HG03060 (cell line): ENCODE results near the gene HK3.
"Not testable (repeated sequence)": the region's sequence is repeated elsewhere in the genome, so short reads cannot be mapped to it uniquely, and the experiment has no call there.

Experiments used
- ATAC-seq: cut with Tn5 transposase; IDR thresholded peaks from one replicate; pipeline ENCODE4 v1.9.1; 2021; ENCODE audit warnings: low read depth, moderate number of reproducible peaks; ENCODE audit not compliant: unreplicated experiment

HK3 gene

DNA sequence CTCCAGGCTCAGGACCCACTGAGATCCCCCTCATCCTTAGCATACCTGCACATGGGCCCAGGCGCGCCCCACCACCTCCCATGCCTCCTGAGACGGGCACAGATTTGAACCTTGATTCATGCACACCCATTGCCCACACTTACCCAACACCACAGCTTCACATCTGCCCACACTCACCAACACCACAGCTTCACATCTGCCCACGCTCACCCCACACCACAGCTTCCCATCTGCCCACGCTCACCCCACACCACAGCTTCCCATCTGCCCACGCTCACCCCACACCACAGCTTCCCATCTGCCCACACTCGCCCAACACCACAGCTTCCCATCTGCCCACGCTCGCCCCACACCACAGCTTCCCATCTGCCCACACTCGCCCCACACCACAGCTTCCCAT lies 28.5 kb downstream of the HK3 start:
- not testable (repeated sequence) for ATAC-seq

DNA sequence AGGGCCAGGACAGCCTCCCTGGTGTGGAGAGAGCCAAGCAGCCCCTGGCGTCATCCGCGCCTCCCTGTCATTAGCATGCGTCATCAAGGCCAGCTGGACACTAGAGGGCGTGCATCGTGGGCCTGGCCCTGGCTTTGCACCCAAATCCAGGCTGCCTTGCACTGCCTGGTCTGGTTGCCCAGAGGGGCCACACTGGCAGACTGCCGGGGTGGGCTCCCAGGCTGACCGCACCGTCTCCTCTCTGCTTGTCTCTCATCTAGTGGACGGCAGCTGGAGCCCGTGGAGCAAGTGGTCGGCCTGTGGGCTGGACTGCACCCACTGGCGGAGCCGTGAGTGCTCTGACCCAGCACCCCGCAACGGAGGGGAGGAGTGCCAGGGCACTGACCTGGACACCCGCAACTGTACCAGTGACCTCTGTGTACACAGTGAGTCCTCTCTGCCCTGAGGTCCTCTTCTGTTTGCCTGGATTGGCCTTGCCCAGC lies 29.0 kb downstream of the HK3 start:
- ATAC-seq = no peak

DNA sequence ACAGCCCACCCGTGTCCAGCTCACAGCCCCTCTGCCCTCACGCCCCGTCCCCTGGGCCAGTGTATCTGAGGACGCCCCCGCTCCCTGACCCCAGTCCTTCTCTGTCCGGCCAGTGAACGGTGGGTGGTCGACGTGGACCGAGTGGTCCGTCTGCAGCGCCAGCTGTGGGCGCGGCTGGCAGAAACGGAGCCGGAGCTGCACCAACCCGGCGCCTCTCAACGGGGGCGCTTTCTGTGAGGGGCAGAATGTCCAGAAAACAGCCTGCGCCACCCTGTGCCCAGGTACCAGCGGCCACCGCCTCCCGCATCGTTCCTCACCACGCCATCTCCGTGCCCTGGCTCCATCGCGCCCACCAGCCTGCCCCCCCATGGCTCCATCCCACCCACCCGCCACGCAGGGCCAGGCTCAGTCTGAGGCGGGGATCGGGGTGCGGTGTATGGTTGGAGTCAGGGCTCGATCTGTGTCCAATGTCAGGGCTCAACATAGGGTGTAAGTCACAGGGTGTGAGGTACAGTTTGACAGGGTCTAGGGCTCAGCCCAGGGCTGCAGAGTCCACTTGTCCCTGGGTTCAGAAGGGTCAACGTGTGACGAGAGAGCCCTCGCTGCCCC lies 29.5 kb downstream of the HK3 start:
- ATAC-seq = no peak

DNA sequence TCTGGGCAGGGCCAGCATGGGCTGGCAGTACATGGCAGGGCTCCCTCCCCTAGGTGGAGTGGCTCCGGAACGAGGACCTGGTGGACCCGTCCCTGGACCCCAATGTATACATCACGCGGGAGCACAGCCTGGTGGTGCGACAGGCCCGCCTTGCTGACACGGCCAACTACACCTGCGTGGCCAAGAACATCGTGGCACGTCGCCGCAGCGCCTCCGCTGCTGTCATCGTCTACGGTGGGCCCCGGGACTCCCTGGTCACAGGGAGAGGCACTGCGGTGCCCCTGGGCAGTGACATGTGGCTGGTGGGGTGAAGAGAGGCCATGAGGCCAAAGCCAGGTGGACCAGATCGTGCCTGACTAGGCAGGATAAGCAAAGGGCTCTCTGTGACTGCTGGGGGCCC lies 30.4 kb downstream of the HK3 start:
- ATAC-seq = no peak

DNA sequence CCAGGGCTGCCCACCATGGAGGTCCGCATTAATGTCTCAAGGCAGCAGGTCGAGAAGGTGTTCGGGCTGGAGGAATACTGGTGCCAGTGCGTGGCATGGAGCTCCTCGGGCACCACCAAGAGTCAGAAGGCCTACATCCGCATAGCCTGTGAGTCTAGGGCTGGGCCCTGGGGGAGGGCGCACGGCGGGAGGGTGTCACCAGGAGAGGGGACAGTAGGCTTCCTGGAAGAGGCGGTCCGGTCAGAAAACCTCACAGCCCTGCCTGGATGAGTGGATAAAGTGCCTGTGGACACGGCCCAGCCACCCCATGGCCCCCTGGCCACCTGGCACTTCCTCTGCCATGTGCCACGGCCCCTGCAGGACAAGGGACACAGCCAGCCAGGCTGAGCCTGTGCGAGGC lies 31.0 kb downstream of the HK3 start:
- ATAC-seq = no peak

DNA sequence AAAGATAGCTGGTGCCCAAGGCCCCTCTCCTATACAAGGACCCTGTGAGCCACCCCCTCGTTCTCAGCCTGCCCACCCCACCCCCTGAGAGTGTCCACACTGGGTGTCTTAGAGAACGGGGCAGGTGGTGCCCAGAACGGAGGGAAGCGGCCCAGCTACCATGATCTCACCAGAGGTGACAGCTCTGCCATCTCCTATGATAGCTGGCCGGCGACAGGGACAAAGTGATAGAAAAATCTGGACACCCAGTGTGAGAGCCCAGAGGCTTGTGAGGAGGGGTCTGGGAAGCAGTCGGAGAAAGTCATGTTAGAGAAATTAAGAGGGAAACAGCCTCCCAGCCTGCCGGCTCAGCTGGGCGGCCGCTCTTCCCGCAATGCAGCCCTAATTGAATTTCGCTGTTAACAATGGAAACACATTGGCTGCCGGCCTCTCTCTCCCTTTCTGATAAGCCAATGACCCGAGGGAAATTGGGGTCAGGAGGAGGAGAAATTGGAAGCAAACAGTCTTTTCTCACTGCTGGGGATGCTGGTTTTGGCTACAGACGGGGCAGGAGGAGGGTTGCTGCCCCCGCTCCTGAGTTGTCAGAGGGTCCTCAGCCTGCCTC lies 32.3 kb downstream of the HK3 start:
- no peak for ATAC-seq

DNA sequence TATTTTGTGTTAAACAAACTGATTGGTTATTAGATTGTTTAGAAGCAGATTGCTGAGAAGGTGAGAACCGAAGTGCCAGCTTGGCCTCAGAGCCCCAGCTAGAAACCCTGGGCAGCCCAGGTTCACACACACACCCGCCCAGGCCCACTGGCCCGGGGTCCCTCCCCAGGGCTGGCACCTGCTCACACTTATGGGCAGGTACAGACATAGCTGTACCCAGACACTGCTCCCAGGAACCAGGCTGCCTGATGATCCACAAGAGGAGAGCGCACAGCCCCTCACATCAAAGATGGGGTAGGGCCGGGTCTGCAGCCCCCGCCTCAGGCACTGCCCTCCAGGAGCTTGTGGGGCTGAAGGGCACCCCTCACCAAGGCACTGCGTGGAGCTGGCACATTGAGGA lies 33.2 kb downstream of the HK3 start:
- no peak for ATAC-seq

DNA sequence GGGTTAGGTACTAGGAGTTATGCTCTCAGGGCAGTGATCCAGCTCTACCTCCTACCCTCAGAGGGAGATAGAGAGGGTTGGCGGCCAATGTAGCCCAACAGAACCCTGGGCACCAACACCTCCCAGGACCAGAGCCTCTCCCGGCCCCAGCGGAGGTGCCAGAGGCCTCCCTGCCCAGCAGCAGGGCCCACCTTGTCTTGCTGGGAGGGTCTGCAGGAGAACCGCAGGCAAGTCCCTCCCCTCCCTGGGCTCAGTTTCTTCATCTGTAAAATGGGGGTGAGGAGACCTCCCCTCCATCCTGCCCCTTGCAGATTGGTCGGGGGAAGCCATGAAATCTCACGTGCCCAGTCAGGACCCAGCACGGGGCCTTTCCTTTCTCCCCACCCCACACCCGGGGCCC lies 34.4 kb downstream of the HK3 start:
- ATAC-seq = no peak

DNA sequence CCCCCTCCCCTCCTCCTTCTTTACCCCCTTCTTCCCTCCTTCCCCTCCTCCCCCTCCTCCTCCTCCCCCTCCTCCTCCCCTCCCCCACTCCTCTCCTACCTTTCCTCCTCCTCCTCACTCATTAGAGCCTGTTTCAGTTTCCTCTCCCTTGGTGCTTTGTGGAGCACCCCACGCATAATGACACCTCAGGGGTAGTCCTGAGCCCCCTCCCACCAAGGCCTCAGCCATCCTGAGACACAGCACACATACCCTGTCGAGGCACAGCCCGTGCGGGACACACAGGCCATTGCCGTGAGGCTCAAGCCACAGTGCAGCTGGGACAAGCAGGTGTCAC lies 35.4 kb downstream of the HK3 start:
- no peak for ATAC-seq

DNA sequence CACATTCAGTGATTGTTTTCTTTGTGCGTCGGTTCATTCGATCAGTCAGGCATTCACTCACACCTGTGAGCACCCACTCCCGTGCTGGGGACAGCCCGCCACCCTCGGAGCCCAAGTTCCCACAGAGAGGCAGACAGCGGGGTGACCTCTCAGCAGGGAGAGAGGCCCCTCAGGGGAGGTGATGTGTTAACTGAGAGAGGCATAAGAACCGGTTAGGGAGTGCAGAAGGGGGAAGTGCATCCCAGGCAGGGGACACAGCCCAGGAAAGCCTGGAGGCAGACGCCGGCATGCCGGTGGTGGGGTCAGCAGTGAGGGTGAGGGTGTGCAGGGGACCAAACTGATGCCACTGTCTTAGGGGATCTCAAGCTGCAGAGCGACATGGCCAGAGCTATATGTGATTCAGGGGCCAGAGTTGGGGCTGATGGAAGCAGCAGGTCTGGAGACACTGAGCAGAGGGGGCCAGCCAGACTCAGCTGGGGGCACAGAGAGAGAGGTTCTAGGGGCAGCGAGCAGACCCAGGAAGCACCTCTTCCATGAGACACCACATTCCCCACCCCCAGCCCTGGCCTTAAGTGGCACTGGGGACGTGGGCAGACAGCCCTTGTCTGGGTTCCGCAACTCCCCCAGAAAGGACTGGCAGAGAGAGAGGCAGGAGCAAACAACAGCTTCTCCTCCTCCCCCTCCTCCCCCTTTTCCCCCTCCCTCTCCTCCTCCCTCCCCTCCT lies 35.9 kb downstream of the HK3 start:
- ATAC-seq = no peak

DNA sequence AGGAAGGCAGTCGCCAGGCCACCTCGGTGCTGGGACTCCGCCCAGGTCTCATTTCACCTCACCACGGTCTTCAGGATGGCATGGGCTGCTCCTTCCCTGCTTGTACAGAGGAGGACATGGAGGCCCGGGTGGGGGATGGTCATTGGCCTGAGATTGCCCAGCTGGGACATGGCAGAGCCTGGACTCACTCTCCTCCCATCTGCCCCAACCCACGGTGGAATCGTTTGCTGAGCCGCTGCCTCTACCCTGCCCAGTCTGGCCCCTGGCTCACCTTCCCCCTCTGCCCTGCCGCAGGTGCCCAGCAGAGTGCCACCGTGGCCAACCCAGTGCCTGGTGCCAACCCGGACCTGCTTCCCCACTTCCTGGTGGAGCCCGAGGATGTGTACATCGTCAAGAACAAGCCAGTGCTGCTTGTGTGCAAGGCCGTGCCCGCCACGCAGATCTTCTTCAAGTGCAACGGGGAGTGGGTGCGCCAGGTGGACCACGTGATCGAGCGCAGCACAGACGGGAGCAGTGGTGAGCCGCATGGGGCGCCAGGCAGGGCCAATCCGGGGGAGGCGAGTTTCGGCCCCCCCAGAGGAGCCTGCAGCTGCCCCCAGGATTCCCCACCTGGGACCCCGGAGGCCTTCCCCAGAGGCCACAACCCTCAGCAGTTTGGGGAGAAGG lies 36.7 kb downstream of the HK3 start:
- no peak for ATAC-seq

DNA sequence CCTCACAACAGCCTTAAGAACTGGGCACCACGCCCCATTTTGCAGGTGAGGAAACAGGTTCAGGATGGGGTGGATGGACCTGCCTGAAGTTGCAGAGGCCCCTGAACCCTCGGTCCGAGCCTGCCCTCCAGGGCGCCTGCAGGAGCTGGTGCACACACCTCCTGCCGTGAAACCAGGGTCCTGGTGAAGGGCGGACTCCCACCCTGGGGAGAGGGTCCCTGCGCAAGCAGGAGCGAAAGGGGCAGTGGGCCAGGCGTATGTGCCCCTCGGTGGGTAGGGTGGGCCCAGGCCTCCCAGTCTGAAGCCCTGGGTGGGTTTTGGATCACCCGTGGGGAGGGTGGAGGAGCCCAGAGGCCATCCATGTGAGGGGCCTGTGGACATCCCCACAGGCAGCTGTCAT lies 37.9 kb downstream of the HK3 start:
- no peak for ATAC-seq

DNA sequence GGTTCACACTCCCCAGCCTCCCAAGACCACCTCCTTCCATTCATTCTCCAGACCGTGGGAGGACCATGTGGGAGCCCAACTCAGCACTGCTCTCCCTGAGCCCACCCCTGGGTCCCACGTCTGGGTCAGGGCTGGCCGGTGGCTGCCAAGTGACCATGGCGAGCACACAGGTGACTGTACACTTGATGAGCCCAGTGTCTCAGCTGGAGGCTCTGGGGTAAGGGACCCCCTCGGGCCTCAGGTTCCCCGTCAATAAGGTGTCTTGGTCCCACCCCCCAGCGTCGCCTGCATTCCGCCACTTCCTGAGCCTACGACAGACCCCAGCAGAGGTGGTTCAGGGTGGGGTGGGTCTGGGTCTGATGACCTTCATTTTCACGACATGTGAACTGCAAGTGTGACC lies 38.8 kb downstream of the HK3 start:
- no peak for ATAC-seq

DNA sequence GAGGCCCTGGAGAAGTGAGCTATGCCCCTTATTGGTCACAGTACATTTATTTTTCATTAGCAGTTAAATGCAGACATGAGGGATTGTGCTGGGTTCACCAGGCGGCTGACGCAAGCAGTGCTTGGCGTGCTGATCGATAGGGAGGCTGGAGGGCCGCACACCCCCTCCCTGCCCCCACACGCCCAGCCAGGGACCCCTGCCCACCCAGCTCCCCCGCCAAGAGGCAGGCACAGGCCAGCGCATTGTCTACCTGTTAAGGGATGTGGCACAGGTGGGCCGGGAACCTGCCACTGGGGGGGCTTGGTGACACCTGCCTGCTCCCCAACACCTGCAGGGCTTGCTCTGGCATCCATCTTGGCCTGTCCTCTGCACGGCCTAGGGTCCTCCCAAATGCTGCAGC lies 39.2 kb downstream of the HK3 start:
- ATAC-seq = no peak

DNA sequence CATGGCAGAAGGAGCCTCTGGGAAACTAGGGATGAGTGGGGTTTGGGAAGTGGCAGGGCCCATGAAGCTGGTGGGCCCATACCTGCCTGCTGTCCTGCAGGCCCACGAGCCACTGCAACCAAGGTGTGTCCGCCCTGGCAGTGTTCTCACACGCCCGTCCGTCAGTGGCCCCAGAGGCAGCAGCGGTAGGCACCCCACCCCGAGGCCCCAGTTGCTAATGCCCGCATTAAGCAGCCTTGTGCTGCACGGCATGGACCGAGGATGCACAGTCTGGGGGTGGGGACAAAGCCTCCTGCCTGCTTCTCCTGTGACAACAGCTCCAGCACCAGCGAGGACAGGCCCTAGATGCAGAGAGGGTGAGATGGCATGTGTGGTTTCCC lies 41.3 kb downstream of the HK3 start:
- no peak for ATAC-seq

DNA sequence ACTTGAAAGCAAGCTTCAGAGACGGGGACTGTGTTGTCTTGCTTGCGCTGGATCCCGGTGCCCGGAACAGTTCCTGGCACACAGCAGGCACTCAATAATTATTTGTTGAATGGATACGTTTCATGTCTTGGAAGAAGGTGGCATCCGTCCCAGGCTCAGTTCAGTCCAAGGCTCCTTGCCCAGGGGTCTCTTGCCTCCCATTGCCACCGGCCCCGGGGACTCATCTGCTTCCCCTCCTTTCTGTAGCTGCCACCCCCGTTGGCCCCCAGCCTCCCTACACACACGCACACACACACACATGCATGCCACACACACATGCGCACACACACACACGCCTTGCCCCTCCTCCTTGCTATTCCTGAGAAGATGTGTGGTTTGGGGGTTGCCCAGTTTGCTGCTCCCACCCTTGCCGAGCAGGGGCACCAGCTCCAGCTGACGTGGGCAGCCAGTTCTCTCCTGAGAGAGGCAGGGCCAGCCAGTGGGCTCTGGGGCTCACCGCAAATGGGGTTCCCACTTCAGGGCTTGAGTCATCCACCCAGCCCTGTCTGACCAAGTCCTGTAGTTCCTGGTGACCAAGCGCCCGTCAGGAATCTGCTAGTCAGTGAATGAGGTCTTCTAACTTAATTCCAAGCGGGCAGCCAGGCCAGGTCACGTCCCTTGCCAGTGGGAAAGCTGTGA lies 41.8 kb downstream of the HK3 start:
- ATAC-seq = no peak

DNA sequence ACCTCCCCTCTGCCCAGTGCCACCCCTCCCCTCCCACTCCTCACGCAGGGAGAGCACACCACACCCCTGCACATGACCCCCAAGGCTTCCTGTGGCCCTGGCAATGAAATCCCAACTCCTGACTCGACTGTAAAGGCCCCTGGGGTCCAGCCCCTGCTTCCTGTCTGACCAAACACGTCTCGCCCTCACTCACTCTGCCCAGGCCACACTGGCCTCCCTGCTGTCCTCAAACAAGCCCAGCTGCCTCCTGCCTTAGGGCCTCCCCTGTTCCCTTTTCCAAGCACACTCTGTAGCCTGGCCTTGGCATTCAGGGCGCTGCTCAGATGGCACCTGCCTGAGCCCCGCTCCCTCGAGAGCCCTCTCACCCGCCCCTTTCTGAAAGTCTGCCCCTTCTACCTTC lies 42.4 kb downstream of the HK3 start:
- ATAC-seq = no peak

DNA sequence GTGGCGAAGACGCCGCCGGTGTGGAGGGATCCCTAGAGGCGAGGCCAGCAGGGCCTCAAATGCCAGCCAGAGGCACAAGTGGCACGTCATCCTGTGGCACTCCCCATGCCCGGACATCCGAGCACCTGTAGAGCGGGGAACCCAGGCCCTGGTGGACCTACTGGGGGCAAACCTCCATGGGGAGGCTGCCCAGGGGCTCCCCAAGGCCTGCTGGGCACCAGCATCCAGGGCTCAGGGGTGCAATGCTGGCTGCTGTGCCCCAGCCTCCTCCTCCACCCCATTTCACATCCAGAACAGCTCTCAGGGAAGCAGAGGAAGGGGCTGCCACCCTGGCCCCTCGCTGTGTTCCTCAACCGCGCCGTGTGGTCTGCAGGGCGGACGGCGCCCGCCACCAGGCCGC lies 43.5 kb downstream of the HK3 start:
- ATAC-seq = no peak

DNA sequence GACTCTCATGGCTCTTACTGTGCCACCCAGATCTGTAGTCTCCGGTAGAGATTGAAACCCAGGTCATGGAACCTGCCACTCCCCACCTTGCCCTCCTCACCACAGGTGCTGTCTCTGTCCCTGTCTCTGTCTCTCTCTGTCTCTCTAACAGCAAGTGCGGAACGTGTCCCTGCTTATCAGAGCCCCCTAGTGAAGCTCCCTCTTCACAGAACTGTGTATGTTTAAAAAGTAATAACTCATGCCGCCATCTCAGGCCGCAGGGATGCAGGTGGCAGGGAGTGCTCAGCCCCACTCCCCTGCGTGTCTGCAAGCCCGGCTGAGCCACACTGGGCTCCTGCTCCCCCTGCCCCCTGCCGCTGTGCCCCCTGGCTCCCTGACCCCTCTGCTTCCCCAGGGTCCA lies 45.0 kb downstream of the HK3 start:
- ATAC-seq = no peak

DNA sequence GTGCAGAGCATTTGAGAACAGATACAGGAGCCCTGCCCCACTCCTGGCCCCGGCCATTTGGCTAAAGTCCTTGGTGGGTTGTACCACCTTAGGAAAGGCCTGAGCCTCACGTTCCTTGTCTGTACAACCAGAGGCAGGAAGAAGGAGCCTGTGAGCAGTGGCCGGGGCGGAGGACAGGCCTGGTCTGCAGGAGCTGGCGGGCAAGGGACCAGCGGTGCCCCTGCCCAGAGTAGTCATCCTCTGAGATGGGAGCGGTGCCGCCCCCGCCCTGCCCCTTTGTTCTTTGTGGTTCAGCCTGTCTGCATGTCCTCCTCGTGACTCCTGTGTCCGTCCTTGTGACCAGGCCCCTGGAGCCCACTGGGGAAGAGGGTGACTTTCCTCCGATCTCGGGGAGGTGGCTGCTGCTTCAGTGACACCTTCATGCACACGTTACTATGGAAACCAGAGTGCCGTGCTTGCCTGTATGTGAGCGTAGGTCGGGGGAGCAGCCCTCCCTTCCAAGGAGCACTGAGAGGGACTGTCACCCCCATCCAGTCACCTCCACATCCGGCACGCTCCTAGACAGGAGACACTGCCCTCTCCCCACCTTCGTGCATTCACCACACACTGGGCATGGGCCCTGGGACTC lies 45.9 kb downstream of the HK3 start:
- ATAC-seq = no peak
